OCI-LY1 (cell line): ENCODE results near the gene RBBP8.

ENCODE experiments used
- H2AFZ ChIP-seq: fragments of 200-600 bp; sonication (generic), shearing (Covaris generic); 2 replicates; pipeline ENCODE4 v1.6.0; 2014; ENCODE audit warnings: antibody characterized with exemption, mild to moderate bottlenecking, low read length
- H3F3A ChIP-seq: fragments of 200-600 bp; sonication (generic), shearing (Covaris generic); 2 replicates; pipeline ENCODE4 v1.6.0; 2014; ENCODE audit warnings: mild to moderate bottlenecking, antibody characterized with exemption, low read length, moderate library complexity; ENCODE audit not compliant: insufficient read depth
- H3K27ac ChIP-seq: fragments of 200-600 bp; sonication (generic); 2 replicates; pipeline ENCODE4 v1.5.1; 2014; ENCODE audit warnings: low read length, mixed run types, mild to moderate bottlenecking, low read depth; ENCODE audit not compliant: poor library complexity, severe bottlenecking
- H3K27me3 ChIP-seq: fragments of 200-600 bp; sonication (generic); 2 replicates; pipeline ENCODE4 v1.6.0; 2014; ENCODE audit warnings: antibody characterized with exemption, mild to moderate bottlenecking, low read length, moderate library complexity; ENCODE audit not compliant: insufficient read depth
- H3K36me3 ChIP-seq: fragments of 200-600 bp; sonication (generic); 2 replicates; pipeline ENCODE4 v1.6.1; 2014; ENCODE audit warnings: mild to moderate bottlenecking, antibody characterized with exemption, low read length, moderate library complexity, mixed read lengths; ENCODE audit not compliant: insufficient read depth
- H3K4me1 ChIP-seq: fragments of 200-600 bp; sonication (generic); 2 replicates; pipeline ENCODE4 v1.5.1; 2014; ENCODE audit warnings: mild to moderate bottlenecking, low read length, moderate library complexity; ENCODE audit not compliant: insufficient read depth, severe bottlenecking
- H3K4me2 ChIP-seq: fragments of 200-600 bp; sonication (generic), shearing (Covaris generic); 2 replicates; pipeline ENCODE4 v1.6.1; 2014; ENCODE audit warnings: low read length
- H3K4me3 ChIP-seq: fragments of 200-600 bp; sonication (generic); 2 replicates; pipeline ENCODE4 v1.5.1; 2014; ENCODE audit warnings: low read length, low read depth, mild to moderate bottlenecking, mixed read lengths; ENCODE audit not compliant: poor library complexity, severe bottlenecking
- H3K79me2 ChIP-seq: fragments of 200-600 bp; shearing (Covaris generic); 2 replicates; pipeline ENCODE4 v1.6.1; 2016; ENCODE audit warnings: mixed run types, low read length, mixed read lengths; ENCODE audit not compliant: insufficient read depth
- H3K9ac ChIP-seq: fragments of 200-600 bp; sonication (generic), shearing (Covaris generic); 2 replicates; pipeline ENCODE4 v1.6.1; 2014; ENCODE audit warnings: mild to moderate bottlenecking, low read length, mixed read lengths
- H3K9me2 ChIP-seq: fragments of 200-600 bp; sonication (generic), shearing (Covaris generic); 2 replicates; pipeline ENCODE4 v1.6.1; 2014; ENCODE audit warnings: low read depth, mild to moderate bottlenecking, low read length, mixed read lengths
- H3K9me3 ChIP-seq: fragments of 200-600 bp; shearing (Covaris generic); 2 replicates; pipeline ENCODE4 v1.6.1; 2014; ENCODE audit warnings: low read length, mixed read lengths
- H4K20me1 ChIP-seq: fragments of 200-600 bp; sonication (generic), shearing (Covaris generic); 2 replicates; pipeline ENCODE4 v1.6.0; 2016; ENCODE audit warnings: mild to moderate bottlenecking, low read length; ENCODE audit not compliant: insufficient read depth
- EZH2 ChIP-seq: fragments of 200-600 bp; sonication (generic), shearing (Covaris generic); IDR thresholded peaks from 2 replicates; pipeline ENCODE4 v1.8.0; 2017; ENCODE audit warnings: borderline replicate concordance, mixed run types, mild to moderate bottlenecking, antibody characterized with exemption, low read length, moderate library complexity, mixed read lengths
- TF ChIP-seq, protein P1 (sequence below): fragments of 200-600 bp; sonication (generic), shearing (Covaris generic); IDR thresholded peaks from 2 replicates; pipeline ENCODE4 v1.5.1; 2017; ENCODE audit warnings: mild to moderate bottlenecking, antibody characterized with exemption, low read length, moderate library complexity, mixed read lengths

The RBBP8 gene

DNA sequence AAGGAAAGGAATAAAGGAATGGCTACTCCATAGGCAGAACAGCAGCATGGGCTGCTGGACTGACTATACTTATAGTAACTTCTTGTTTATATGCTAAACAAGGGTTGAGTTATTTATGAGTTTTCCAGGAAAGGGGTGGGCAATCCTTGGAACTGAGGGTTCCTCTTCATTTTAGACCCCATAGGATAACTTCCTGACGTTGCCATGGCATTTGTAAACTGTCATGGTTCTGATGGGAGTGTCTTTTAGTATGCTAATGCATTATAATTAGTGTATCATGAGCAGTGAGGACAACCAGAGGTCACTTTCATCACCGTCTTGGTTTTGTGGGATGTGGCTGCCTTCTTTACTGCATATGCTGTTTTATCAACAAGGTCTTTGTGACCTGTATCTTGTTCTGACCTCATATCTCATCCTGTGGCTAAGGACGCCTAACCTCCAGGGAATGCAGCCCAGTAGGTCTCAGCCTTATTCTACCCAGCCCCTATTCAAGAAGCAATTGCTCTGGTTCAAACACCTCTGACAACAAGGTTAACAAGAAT lies 103.6 kb downstream of the RBBP8 start:
- H3K9me3 ChIP-seq: no peaks in the 10 kb centered on the region
- no peak overlapping the region for H3K9ac ChIP-seq
- no peaks in the 10 kb centered on the region for H3K36me3 ChIP-seq
- H3K79me2 ChIP-seq: no peaks in the 10 kb centered on the region
- no peak overlapping the region for H3K27ac ChIP-seq
- H3K4me1 ChIP-seq: no peaks in the 10 kb centered on the region
- no peaks in the 10 kb centered on the region for H3K9me2 ChIP-seq
- H4K20me1 ChIP-seq: no peaks in the 10 kb centered on the region
- H2AFZ ChIP-seq: no peak overlapping the region
- H3K4me3 ChIP-seq: no peak overlapping the region
- TF ChIP-seq, protein P1, sequence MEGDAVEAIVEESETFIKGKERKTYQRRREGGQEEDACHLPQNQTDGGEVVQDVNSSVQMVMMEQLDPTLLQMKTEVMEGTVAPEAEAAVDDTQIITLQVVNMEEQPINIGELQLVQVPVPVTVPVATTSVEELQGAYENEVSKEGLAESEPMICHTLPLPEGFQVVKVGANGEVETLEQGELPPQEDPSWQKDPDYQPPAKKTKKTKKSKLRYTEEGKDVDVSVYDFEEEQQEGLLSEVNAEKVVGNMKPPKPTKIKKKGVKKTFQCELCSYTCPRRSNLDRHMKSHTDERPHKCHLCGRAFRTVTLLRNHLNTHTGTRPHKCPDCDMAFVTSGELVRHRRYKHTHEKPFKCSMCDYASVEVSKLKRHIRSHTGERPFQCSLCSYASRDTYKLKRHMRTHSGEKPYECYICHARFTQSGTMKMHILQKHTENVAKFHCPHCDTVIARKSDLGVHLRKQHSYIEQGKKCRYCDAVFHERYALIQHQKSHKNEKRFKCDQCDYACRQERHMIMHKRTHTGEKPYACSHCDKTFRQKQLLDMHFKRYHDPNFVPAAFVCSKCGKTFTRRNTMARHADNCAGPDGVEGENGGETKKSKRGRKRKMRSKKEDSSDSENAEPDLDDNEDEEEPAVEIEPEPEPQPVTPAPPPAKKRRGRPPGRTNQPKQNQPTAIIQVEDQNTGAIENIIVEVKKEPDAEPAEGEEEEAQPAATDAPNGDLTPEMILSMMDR: no peak
- TF ChIP-seq EZH2: no peak
- H3K27me3 ChIP-seq: no peaks in the 10 kb centered on the region
- H3K4me2 ChIP-seq: no peak overlapping the region
- no peaks in the 10 kb centered on the region for H3F3A ChIP-seq

DNA sequence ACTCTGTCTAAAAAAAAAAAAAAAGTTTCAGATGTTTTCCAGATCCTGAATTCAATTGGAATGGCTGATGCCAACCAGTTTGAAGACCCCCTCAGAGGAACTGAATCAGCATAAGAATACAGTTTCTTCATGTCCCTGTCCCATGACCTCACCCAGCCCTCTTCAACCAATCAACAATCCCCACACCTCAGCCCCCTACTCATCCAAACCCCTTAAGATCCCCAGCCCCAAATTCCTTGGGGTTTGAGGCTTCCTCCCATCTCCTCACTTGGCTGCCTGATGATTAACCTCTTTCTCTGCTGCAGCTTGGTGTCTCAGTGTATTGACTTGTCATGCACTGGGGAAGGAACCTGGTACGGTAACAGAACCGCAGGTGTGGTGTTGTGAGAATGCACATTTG lies 104.5 kb downstream of the RBBP8 start:
- no peak for TF ChIP-seq EZH2
- TF ChIP-seq, protein P1: no peak
- Histone ChIP-seq H3K9me3 (no peaks in the 10 kb centered on the region), H3K9me2 (no peaks in the 10 kb centered on the region), H3K27me3 (no peaks in the 10 kb centered on the region), H3K27ac (no peak overlapping the region), H3K9ac (no peak overlapping the region), H3K4me1 (no peaks in the 10 kb centered on the region), H3F3A (no peaks in the 10 kb centered on the region), H2AFZ (no peak overlapping the region), H4K20me1 (no peaks in the 10 kb centered on the region), H3K4me2 (no peak overlapping the region), H3K79me2 (no peaks in the 10 kb centered on the region), H3K36me3 (no peaks in the 10 kb centered on the region), H3K4me3 (no peak overlapping the region)

DNA sequence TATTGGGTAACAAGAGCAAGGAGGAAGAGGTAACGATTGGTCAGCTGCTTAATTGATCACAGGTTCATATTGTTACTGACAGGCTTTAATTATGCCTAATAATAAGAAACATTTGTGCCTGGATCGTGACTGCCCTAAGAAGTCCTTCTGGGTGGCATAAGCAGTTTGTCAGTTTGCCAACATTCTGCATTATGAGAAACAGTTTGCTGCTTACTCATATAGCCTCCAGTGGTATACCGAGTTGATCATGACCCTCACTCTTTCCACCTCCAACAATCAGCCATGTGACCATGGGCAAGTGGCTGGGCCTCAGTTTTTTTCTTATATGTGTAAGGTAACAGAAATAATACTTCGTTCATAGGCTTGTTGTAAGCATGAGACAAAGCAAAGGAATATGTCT lies 105.6 kb downstream of the RBBP8 start:
- Histone ChIP-seq H3K4me1 (no peaks in the 10 kb centered on the region), H3F3A (no peaks in the 10 kb centered on the region), H3K4me2 (no peak overlapping the region), H3K79me2 (no peaks in the 10 kb centered on the region), H3K9me3 (no peaks in the 10 kb centered on the region), H3K27me3 (no peaks in the 10 kb centered on the region), H2AFZ (no peak overlapping the region), H3K9ac (no peak overlapping the region), H3K36me3 (no peaks in the 10 kb centered on the region), H4K20me1 (no peaks in the 10 kb centered on the region), H3K4me3 (no peak overlapping the region), H3K27ac (no peak overlapping the region), H3K9me2 (no peaks in the 10 kb centered on the region)
- TF ChIP-seq, protein P1: no peak
- no peak for TF ChIP-seq EZH2
